Naive thymus-derived CD4-positive, alpha-beta T cell (primary cell): ENCODE results near the gene DUSP5. TPM values are rescaled to one million over a fixed set of nuclear protein-coding genes. Genes with fewer than 3 reads are reported as not detected.
A peak's percentile ranks its signal among the peaks of the same experiment; 100 is the strongest.
"Not testable (repeated sequence)": the region's sequence is repeated elsewhere in the genome, so short reads cannot be mapped to it uniquely, and the experiment has no call there.

ENCODE experiments used
- ATAC-seq: fragments of 150-1000 bp; cut with Tn5 transposase; 2 replicates; pipeline ENCODE4 v1.10.0; 2021; ENCODE audit warnings: mild to moderate bottlenecking, moderate library complexity
- CTCF ChIA-PET: fragments of 350-600 bp; sonication (Branson Sonifier 250); formaldehyde crosslinking; loops from one replicate; lab custom pipeline; 2021; ENCODE audit warnings: antibody characterized with exemption; lab: Charles Lee
- POLR2A ChIA-PET: fragments of 350-600 bp; sonication (Branson Sonifier 250); formaldehyde crosslinking; loops from one replicate; lab custom pipeline; 2021; ENCODE audit warnings: antibody characterized with exemption, inconsistent platforms; lab: Charles Lee
- DNase-seq, 9 donors: peaks; one replicate each; pipeline versions ENCODE4 v3.0.0 to v3.0.0-alpha.2; 2020 to 2022; ENCODE audit warnings: mixed read lengths in 1 of 9
- H3K27ac ChIP-seq: one replicate; pipeline ENCODE4 v1.7.0; 2013; ENCODE audit warnings: mild to moderate bottlenecking, low read depth, low read length, moderate library complexity
- H3K27me3 ChIP-seq, 2 donors: one replicate each; pipeline ENCODE4 v1.7.0; 2013; ENCODE audit warnings: low read length in 2 of 2, mild to moderate bottlenecking in 2 of 2, moderate library complexity in 2 of 2; ENCODE audit not compliant: control insufficient read depth in 2 of 2, insufficient read depth in 2 of 2
- H3K36me3 ChIP-seq, 3 experiments: 1 replicate in 2 of 3; 2 replicates in 1 of 3; pipeline ENCODE4 v1.7.0; 2013; ENCODE audit warnings: low read length in 3 of 3, mild to moderate bottlenecking in 3 of 3, moderate library complexity in 1 of 3; ENCODE audit not compliant: insufficient read depth in 3 of 3, control insufficient read depth in 2 of 3
- H3K4me1 ChIP-seq, 2 donors: one replicate each; pipeline ENCODE4 v1.7.0; 2013; ENCODE audit warnings: low read length in 2 of 2, mild to moderate bottlenecking in 2 of 2, moderate library complexity in 1 of 2; ENCODE audit not compliant: control insufficient read depth in 2 of 2, insufficient read depth in 2 of 2
- H3K4me3 ChIP-seq: 2 replicates; pipeline ENCODE4 v1.7.0; 2013; ENCODE audit warnings: mild to moderate bottlenecking, low read length
- H3K9me3 ChIP-seq, 3 experiments: 1 replicate in 2 of 3; 2 replicates in 1 of 3; pipeline ENCODE4 v1.7.0; 2013; ENCODE audit warnings: low read length in 3 of 3; ENCODE audit not compliant: control insufficient read depth in 2 of 3
- H3K27ac Mint-ChIP-seq, 9 donors: one replicate each; pipeline ENCODE4 v1.8.0; 2020 to 2022; ENCODE audit warnings: mixed read lengths in 9 of 9, mild to moderate bottlenecking in 8 of 9, moderate library complexity in 5 of 9, inconsistent platforms in 2 of 9
- H3K27me3 Mint-ChIP-seq, 5 donors: one replicate each; pipeline ENCODE4 v1.8.0; 2021 to 2022; ENCODE audit warnings: mixed read lengths in 5 of 5, mild to moderate bottlenecking in 1 of 5
- H3K36me3 Mint-ChIP-seq, 5 donors: one replicate each; pipeline ENCODE4 v1.8.0; 2020 to 2022; ENCODE audit warnings: mixed read lengths in 5 of 5, mild to moderate bottlenecking in 3 of 5, inconsistent platforms in 1 of 5
- H3K4me1 Mint-ChIP-seq, 7 donors: one replicate each; pipeline ENCODE4 v1.8.0; 2020 to 2022; ENCODE audit warnings: mixed read lengths in 7 of 7, mild to moderate bottlenecking in 3 of 7, inconsistent platforms in 1 of 7
- H3K4me3 Mint-ChIP-seq, 10 donors: one replicate each; pipeline ENCODE4 v1.8.0; 2020 to 2022; ENCODE audit warnings: mild to moderate bottlenecking in 10 of 10, mixed read lengths in 10 of 10, moderate library complexity in 6 of 10, inconsistent platforms in 2 of 10
- H3K9me3 Mint-ChIP-seq, 11 donors: one replicate each; pipeline ENCODE4 v1.8.0; 2020 to 2022; ENCODE audit warnings: mixed read lengths in 11 of 11, mild to moderate bottlenecking in 4 of 11, inconsistent platforms in 1 of 11, moderate library complexity in 1 of 11
- intact Hi-C, 2 donors: fragments of 100-400 bp; cut with micrococcal nuclease; formaldehyde crosslinking; loops; one replicate each; pipeline ENCODE4 v1.15.1; 2023
- polyA plus RNA-seq, 2 donors: library from polyadenylated mRNA; unstranded; fragments of 300-500 nt; fragmentation: Illumina TruSeq; gene quantifications; one replicate each; pipeline ENCODE4 v1.2.3, GENCODE V29; 2021
- total RNA-seq, 6 experiments: library from RNA in 5 of 6; stranded (reverse) in 5 of 6; gene quantifications; 1 replicate in 5 of 6; 2 replicates in 1 of 6; pipeline ENCODE4 v1.2.3 and lab custom pipeline; 2021 to 2026

The DUSP5 gene
- total and polyA plus RNA-seq, 7 experiments from 2014 or later, result 0.17 to 57.2 (median 0.51) TPM

GRCh38 chr10:110462166-110463095 is 35.3 kb upstream of the DUSP5 start:
- Histone ChIP-seq H3K4me3 (no peak overlapping the region), H3K36me3 (no peaks in the 10 kb centered on the region), H3K9me3 (no peaks in the 10 kb centered on the region), H3K27ac (no peak overlapping the region), H3K4me1 (peaks cover 0 to 32% of the 10 kb centered on the region in 2 donors), H3K27me3 (no peaks in the 10 kb centered on the region)
- DNase-seq (peak in 1 of 9 donors; percentile 18), ATAC-seq (no peak)
- Mint-ChIP-seq H3K4me3 (no peak overlapping the region), H3K36me3 (no peaks in the 10 kb centered on the region), H3K4me1 (peaks cover 9 to 24% (median 12%) of the 10 kb centered on the region in 7 donors), H3K27me3 (no peaks in the 10 kb centered on the region), H3K27ac (no peak overlapping the region), H3K9me3 (peaks cover 0 to 1% (median 0%) of the 10 kb centered on the region in 11 donors)
- intact Hi-C loops, result no loop called here
- ChIA-PET POLR2A (no interaction called here), CTCF (interaction anchor here (0.7 kb wide), 1 partner anchor 498 kb away, joined by 4 read pairs; no protein-coding TSS in a partner anchor)

- H3K4me3 Mint-ChIP-seq, H3K27ac Mint-ChIP-seq, CTCF ChIA-PET, H3K27me3 ChIP-seq, H3K27me3 Mint-ChIP-seq, H3K36me3 Mint-ChIP-seq, H3K36me3 ChIP-seq, intact Hi-C loops, H3K4me1 Mint-ChIP-seq, POLR2A ChIA-PET, DNase-seq, H3K9me3 ChIP-seq, ATAC-seq, H3K27ac ChIP-seq, H3K4me1 ChIP-seq, H3K4me3 ChIP-seq: not testable (repeated sequence)
- peaks cover 0 to 13% (median 2%) of the 10 kb centered on the region in 11 donors for H3K9me3 Mint-ChIP-seq
These were observed 29.4 kb upstream of the DUSP5 start for GRCh38 chr10:110468258-110468657.

GRCh38 chr10:110470541-110470940 is 27.2 kb upstream of the DUSP5 start:
- CTCF ChIA-PET, ATAC-seq: not testable (repeated sequence)

DNA sequence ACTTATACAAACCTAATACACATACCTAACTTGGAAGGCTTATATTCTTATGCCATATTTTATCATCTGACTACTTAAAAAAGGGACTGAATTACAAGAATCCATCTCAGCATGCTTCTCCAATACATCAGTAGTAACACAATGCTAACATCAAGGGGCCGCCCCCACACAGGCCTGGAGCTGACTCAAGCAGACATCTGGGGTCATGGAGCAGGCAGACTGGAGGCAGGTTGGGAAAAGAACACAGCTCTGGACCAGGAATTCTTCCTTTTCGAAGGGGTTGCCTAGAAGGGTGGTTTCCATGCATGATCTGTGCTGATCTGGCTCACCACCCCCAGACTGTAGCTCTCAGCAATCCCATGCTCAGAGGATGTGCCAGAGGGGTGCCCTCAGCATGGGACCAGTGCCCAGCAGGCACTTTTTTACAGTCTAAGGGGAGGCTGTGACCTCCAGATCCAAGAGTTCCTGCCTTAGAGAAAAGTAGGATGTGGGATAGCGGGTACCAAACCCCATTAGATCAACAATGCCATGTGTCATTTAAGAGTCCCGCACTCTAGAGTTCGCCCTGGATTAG is 26.1 kb upstream of the DUSP5 start:
- H3K27ac ChIP-seq, result no peak overlapping the region
- H3K36me3 ChIP-seq, result no peaks in the 10 kb centered on the region
- H3K27me3 Mint-ChIP-seq, result no peaks in the 10 kb centered on the region
- no peaks in the 10 kb centered on the region for H3K9me3 ChIP-seq
- CTCF ChIA-PET, result no interaction called here
- no peak overlapping the region for H3K4me3 Mint-ChIP-seq
- peak in 1 of 9 donors; percentile 14 for DNase-seq
- H3K27me3 ChIP-seq, result no peaks in the 10 kb centered on the region
- POLR2A ChIA-PET, result no interaction called here
- H3K9me3 Mint-ChIP-seq, result peaks cover 0 to 13% (median 2%) of the 10 kb centered on the region in 11 donors
- intact Hi-C loops, result no loop called here
- peaks cover 0 to 7% (median 3%) of the 10 kb centered on the region in 5 donors for H3K36me3 Mint-ChIP-seq
- H3K4me1 Mint-ChIP-seq, result no peaks in the 10 kb centered on the region
- no peak overlapping the region for H3K27ac Mint-ChIP-seq
- no peak for ATAC-seq
- H3K4me3 ChIP-seq, result no peak overlapping the region
- H3K4me1 ChIP-seq, result no peaks in the 10 kb centered on the region

More at GRCh38 chr10:110470541-110470940, 27.2 kb upstream of the DUSP5 start:
- H3K4me1 Mint-ChIP-seq, H3K36me3 ChIP-seq, H3K4me1 ChIP-seq, H3K27ac Mint-ChIP-seq, H3K27me3 ChIP-seq, H3K36me3 Mint-ChIP-seq, H3K4me3 Mint-ChIP-seq, H3K27ac ChIP-seq, POLR2A ChIA-PET, H3K9me3 ChIP-seq, H3K4me3 ChIP-seq, DNase-seq, H3K27me3 Mint-ChIP-seq, intact Hi-C loops: not testable (repeated sequence)
- peaks cover 0 to 13% (median 2%) of the 10 kb centered on the region in 11 donors for H3K9me3 Mint-ChIP-seq

DNA sequence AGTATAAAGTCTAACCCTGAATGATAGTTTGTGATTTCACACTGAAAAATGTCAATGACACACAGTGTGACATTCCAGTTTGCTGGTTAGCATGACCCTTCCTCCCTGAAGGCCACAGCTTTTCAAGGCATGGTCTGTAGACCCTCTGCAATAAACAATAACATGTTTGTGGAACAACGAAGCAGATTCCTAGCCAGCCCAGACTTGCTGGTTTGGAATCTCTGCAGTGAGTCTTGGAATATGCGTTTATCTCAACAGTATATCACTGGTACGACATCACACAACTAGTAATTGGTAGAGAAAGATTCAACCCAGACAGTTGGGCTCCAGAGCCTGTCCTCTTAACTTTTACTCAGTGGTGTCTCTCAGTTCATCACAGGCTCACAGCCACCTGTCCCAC is 23.7 kb upstream of the DUSP5 start:
- H3K27ac ChIP-seq, result no peak overlapping the region
- no peaks in the 10 kb centered on the region for H3K36me3 ChIP-seq
- ATAC-seq, result no peak
- DNase-seq, result no peak
- no peak overlapping the region for H3K27ac Mint-ChIP-seq
- H3K4me1 Mint-ChIP-seq, result no peaks in the 10 kb centered on the region
- intact Hi-C loops, result no loop called here
- POLR2A ChIA-PET, result no interaction called here
- H3K4me3 Mint-ChIP-seq, result no peak overlapping the region
- no peaks in the 10 kb centered on the region for H3K4me1 ChIP-seq
- H3K9me3 ChIP-seq, result no peaks in the 10 kb centered on the region
- H3K9me3 Mint-ChIP-seq, result peaks cover 0 to 10% (median 2%) of the 10 kb centered on the region in 11 donors
- H3K27me3 Mint-ChIP-seq, result no peaks in the 10 kb centered on the region
- H3K27me3 ChIP-seq, result no peaks in the 10 kb centered on the region
- no peak overlapping the region for H3K4me3 ChIP-seq
- peaks cover 0 to 7% (median 2%) of the 10 kb centered on the region in 5 donors for H3K36me3 Mint-ChIP-seq
- CTCF ChIA-PET, result no interaction called here

GRCh38 chr10:110474826-110475225 is 22.9 kb upstream of the DUSP5 start:
- H3K4me3 Mint-ChIP-seq, result no peak overlapping the region
- H3K36me3 Mint-ChIP-seq, result peaks cover 0 to 4% (median 2%) of the 10 kb centered on the region in 5 donors
- no peaks in the 10 kb centered on the region for H3K27me3 Mint-ChIP-seq
- H3K4me1 Mint-ChIP-seq, result no peaks in the 10 kb centered on the region
- Histone ChIP-seq H3K27ac (no peak overlapping the region), H3K4me3 (no peak overlapping the region), H3K4me1 (no peaks in the 10 kb centered on the region), H3K36me3 (no peaks in the 10 kb centered on the region), H3K27me3 (no peaks in the 10 kb centered on the region), H3K9me3 (no peaks in the 10 kb centered on the region)
- intact Hi-C loops, result no loop called here
- peaks cover 0 to 5% (median under 1%) of the 10 kb centered on the region in 11 donors for H3K9me3 Mint-ChIP-seq
- POLR2A ChIA-PET, result interaction anchor here (0.6 kb wide), 1 partner anchor 169 kb away, joined by 4 read pairs; no protein-coding TSS in a partner anchor
- H3K27ac Mint-ChIP-seq, result no peak overlapping the region
- CTCF ChIA-PET, result interaction anchor here (0.6 kb wide), 1 partner anchor 83 kb away, joined by 3 read pairs; no protein-coding TSS in a partner anchor
- ATAC-seq, result no peak
- DNase-seq, result no peak
